G401.6 (cell line): ENCODE results near the gene MARK3.

ENCODE experiments used
- FAIRE-seq: peaks from 2 replicates; lab custom pipeline; 2012; peaks lifted over from hg19 to GRCh38; lab: Jason Lieb, UNC

MARK3 gene

DNA sequence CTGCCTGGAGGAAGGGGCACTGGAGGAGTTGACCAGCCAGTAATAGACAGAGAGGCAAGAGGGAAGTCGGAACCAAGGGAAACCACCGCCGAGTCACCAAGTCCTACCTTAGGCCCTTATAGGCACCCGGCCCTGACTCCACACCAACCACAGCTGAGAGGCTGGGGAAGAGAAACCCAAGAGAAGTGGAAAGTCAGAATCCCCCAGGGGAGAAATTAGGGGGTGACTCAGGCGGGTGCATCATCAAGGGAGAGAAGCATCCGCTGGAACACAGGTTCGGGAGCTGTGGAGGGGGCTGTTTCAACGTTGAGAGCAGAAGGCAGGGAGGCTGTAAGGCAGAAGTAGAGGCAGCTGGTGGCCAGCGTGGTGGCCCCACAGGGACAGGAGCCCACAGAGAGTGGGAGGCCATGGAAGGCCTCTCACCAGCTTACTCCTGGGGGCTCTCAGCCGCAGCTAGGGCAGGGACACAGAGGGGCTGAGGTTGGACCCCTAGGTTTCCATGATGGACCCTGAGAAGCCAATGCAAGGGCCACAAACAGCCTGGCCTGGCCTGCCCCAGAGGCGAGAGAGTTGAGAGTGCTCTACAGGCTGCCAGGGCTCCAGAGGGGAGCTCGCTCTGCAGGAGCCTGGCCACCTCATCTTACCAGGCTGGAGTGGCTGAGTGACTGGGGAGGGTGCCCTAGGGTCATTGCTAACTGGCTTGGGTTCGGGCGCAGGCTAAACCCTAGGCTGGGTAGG lies 142.4 kb downstream of the MARK3 start:
- no peak for FAIRE-seq

DNA sequence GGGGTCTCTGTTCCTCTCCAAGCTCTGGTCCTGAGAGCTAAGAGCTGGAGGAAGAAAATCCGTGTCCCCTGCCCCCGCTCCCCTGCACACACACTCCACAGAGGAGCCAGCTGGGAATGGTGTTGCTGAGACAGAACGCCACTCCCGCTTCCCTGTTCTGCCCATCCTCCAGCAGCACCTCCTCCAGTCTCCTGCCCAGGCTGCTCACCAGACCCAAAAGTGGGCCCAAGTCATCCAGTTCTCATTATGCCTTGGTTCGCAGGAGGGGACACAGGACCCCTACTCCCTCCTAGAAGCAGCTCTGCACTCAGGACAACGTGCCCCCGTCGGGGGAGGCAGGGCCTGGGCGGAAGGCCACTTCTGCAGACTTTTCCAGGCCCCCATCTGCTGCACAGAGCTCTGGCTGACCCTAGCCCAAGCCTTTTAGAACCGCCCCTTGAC lies 143.0 kb downstream of the MARK3 start:
- FAIRE-seq, result no peak

DNA sequence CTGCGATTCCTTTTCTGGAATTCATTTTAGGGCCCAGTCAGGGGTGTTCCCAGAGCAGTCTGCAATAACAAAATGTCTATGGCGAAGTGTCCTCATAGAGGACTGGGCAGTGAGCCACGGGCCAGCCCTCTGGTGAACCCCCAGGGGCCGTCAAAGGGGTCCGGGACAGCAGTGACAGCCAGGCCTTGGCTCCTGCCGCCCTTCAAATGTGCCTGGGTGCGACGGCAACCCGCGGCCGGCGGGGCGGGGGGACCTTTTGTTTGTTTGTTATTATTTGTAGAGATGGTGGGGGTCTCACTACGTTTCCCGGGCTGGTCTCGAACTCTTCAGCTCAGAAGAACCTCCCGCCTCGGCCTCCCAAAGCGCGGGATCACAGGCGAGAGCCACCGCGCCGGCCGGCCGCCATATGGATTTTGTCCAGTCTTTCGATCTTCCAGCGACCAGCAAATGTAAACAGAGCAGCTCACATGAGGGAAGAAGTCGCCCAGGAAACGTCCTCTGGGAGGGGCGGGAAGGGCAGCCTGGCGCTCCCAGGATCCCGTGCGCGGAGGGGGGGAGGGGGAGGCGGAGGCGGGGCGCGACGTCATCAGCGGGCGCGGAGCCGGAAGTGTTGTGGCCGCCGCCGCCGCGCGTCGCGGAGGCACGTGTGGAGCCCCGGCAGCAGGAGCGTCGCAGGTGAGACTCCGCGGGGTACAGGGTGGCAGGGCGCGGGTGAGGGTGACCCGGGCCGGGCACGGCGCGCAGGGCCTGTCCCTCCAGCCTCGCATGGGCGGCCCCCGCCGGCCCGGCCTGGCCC lies 143.6 kb downstream of the MARK3 start, which contains the start of gene TRMT61A:
TSS of gene TRMT61A (plus strand) at position 610 of the 796 bp plus-strand sequence. CDS start 783 bp downstream, outside the sequence.
- FAIRE-seq, result no peak

DNA sequence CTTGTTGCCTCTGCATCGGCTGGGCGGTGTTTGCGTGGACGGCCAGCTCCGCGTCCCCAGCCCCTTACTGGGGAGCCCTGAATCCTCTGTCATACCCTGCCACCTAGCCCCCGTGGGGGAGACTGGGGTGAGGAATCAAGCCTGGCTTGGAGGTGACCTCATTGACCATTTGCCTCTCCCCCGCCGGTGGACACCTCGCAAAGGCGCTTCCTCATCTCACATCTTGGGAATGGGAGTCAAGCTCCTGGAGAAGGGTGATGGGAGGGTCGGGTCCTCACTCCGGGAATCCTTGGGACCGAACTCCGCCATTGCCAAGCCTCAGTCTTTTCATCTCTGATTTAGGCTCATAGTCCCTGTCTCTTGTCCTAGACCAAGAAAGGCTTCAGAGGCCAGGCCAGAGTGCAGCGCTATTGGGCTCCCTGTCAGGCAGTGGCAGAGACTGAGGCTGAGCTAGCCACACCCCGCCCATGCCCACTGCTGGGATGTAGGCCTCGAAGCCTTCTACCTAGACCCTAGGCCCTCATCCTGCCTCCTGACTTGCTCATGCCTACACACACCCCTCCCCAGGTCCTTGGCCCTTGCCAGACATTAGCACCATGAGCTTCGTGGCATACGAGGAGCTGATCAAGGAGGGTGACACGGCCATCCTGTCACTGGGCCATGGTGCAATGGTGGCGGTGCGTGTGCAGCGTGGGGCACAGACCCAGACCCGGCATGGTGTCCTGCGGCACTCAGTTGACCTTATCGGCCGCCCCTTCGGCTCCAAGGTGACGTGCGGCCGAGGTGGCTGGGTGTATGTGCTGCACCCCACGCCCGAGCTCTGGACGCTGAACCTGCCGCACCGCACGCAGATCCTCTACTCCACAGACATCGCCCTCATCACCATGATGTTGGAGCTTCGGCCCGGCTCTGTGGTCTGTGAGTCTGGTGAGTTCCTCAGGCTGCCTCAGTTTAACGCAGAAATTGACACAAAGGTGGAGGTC lies 144.5 kb downstream of the MARK3 start:
- no peak for FAIRE-seq

DNA sequence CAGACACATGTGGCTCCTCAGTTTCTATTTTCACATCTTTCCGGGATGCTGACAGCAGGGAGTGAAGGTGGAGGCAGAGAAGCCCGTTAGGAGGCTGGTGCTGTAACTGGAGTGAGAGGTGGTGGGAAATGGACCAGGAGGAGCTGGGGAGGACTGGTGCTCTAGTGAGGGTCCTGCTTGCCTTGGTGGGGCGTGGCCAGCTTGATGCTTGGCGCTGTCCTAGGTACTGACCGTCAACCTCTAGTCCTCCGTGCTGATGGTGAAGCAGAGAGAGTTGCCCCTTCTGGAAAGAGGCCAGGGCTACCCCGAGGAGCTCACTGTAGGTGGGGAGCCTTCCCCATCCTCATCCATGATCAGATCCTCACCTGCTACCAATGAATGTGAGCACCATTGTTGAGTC lies 145.2 kb downstream of the MARK3 start:
- FAIRE-seq, result no peak

DNA sequence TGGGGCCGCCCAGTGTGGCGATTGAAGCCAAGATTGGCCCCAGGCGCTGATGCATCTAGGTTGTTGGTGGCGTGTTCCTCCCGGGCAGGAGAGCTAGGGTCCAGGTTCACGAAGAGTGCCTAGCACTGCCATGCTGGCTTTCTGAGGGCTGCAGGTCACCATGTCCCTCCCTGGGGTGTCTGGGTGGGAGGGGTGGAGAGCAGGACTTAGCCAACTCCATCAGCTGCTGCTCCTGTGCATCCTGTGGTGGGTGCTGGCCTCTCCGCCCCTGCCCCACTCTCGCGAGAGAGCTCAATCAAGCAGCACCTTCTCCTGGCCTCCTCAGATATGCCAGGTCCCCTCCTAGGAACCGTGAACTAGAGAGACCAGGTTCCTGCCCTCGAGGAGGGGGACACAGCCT lies 145.6 kb downstream of the MARK3 start:
- FAIRE-seq, result no peak

DNA sequence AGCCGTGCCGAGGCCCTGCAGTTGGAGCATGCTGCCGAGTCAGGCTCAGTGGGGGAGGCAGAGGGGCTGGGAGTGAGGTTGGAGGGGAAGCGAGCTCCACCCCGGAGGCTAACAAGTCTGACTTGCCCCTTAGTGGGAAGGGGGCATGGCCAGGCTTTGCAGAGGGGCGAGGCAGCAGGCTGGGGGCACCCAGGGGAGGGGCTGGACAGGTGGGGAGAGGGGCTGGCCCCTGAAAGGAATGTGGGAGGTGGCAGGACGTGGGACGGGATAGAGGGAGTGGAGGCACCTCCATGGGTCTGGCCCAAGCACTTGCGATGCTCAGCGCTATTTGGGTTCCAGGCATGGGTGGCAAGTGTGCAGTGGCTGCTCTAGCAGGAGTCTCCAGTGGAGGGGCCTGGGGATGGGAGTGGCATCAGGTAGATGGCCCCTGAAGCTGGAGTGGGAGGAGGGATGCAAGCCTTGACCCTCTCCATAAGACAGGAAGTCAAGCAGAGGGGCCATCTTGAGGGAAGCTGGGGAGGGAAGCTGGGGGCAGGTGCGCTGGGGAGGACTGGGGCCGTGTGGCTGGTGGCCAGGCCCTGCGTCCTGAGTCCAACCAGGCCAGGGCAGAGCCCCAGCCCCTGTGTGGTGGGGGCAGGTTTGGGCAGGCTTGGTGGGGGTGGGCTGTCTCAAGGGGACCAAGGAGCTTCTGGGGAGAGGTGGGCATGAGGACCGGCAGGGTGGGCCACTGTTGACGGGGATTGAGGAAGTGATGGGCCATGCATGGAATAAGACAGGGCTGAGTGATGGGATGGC lies 146.4 kb downstream of the MARK3 start:
- no peak for FAIRE-seq

DNA sequence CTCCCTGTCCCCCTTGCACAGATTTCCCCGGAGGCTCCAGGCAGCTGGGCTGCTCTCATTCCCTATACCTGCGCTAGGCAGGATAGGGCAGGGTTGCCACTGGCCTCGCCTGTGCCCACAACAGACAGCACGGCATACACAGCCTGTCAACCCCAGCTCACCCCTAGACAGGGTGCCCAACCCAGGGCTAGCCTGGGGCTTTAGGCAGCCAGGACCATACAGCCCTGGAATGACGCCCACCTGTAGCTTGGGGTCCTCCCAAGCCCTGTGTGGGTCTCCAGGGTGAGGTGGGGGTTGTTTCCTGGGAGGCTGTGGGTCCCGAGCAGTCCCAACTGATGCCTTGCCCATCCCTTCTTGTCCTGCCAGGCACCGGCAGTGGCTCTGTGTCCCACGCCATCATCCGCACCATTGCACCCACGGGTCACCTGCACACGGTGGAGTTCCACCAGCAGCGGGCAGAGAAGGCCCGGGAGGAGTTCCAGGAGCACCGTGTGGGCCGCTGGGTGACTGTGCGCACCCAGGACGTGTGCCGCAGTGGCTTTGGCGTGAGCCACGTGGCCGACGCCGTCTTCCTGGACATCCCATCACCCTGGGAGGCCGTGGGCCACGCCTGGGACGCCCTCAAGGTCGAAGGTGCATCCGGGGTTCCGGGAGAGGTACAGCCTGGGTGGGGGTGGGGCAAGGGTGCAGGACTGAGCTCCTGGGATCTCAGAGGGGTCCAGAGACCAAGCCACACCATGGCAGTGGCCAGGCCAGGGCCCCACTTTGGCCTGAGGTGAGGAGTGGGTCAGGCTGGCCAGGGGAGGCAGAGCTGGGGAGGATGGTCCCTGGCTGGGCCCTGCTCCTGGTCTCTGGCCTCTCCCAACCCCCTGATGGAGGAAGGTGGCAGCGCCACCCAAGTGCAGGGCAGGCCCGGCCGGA lies 147.3 kb downstream of the MARK3 start:
- no peak for FAIRE-seq

DNA sequence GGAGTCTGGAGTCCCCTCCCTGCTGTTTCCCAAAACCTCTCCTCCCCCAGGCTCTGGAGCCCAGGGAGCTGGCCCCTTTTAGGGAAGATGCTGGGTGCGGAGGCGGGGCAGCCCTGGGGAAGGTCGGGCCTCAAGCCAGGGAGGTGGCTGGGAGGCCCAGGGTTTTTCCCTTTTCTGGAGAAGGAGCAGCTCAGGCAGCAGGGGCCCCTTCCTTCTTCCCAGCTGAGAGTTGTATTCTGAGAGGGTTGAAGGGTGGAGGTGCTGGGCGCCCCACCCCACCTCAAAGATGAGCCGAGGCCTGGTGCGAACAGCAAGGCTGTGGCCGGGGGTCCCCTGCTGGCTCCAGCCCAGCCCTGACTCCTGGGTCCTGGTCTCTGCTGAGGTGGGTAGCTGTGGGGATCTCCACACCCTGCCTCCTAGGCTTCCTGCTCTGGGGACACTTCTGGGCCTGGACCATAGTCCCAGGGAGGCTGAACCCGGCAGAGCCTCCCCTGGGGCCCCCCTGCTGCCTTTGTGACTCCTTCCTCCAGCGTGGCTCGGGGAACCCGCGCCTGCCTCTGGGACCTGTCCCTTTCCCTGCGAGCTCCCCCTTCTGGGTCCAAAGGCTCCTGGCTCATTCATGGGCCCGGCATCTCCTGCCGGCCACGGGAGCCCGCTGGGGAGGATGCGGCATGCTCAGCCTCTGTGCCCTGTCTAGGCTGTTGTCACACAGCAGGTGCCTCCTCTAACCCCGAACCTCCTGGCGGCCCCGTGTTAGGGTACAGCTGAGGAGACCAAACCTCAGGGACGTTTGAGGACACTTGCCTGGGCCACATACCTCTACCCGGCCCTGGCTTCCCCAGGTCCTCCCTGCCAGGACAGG lies 148.2 kb downstream of the MARK3 start:
- FAIRE-seq, result no peak

DNA sequence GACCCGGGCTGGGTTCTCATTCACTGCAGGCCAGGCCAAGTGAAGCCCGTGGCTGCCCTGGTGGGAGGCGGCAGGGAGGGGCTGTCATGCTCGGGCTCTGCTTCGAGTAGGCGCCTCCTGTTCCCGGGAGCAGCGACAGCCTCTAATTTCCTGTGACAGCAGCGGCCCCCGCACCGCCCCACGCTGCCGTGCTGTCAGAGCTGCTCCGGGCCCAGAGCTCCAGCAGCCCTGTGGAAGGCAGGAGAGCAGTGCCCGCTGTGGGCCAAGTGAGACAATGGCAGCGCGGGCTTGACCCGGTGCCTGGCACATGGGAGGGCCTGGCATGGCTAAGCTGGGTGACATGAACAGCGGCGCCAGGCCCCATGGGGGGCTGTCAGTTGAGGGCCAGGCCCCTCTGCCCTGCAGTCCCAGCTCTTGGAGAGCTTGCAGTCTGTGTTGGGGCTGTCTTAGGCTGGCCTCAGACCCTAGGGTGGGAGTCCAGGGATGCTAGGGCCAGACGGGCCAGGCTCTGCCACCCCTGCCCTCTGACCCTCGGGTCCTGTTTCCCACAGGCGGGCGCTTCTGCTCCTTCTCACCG lies 148.9 kb downstream of the MARK3 start:
- FAIRE-seq, result no peak

DNA sequence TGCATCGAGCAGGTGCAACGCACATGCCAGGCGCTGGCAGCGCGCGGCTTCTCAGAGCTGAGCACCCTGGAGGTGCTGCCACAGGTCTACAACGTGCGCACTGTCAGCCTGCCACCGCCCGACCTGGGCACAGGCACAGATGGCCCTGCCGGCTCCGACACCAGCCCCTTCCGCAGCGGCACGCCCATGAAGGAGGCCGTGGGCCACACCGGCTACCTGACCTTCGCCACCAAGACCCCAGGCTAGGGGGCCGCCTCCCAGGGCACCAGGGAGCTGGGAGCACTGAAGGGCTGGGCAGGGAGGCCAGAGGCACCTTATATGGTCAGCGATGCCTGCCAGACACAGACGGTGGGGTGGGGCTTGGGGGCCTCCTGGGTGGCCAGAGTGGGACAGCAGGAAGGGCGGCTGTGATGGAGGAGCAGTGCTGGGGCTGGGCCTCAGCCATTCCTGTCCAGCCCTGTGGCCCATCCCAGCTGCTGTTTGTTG lies 149.4 kb downstream of the MARK3 start:
- FAIRE-seq, result no peak

DNA sequence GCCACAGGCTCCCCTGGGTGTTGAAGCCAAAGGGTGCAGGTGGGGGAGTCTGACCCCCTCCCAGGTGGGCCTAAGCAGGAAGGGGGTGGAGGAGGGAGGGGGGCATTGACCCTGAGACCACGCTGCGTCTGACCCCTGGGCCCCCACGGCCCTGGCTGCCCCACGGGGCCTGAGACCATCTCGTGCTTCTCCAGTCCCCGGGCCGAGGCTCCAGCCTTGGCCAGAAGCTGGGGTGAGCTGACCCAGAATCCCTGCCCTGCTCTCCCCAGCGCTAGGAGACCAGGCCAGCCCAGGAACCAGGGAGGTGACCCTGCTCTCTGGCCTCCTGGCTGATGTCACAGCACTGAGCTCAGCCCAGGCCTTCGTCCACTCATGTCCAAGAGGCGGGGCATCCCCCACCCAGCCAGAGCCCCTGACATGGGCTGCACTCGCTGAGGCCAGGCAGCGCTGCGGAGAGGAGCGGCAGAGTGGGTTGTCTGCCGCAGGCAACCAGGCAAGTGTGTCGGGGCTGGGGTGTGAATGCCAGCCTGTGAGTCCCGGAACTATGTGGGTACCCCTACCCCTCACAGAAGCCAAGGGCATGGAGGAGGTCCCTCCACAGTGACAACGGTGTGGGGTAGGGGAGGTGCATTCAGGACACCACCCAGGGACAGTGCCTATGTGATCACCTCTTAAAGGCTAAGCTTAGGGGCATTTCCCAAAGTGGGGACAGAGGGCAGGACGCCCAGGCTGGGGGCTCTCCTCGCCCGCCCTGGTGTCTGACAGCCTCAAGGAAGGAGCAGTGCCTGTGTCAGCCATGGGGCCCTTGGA lies 150.1 kb downstream of the MARK3 start:
- no peak for FAIRE-seq

DNA sequence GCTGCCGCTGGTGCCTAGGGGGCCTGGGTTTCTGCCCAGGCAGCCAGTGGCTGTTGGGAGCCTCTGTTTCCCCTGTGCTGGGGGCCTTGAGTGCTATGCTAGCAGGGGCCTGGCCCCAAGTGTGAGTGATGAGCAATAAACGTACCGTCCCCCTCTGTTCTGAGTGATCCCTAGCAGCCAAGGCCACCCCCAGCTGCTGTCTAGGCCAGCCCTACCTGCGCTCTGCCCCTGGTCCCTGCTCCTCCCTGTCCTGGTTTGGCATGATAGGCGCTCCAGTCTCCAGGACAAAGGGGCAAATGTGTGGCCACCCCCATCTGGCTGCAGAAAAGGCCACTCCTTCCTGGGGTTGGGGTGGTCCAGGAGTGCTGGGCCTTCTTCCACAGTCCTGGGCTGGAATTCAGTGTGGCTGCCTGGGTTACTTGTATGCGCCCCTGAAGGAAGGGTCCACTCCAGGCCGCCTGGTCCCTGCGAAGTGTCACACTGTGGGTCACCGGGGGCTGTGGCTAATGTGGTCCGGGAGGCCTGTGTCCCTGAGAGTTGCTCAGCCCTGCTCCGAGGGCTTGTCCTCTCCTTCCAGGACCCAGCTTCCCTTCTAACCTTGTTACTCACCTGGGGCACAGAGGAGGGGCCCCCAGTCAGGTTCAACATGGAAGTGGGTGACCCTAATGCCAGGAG lies 150.8 kb downstream of the MARK3 start:
- no peak for FAIRE-seq

DNA sequence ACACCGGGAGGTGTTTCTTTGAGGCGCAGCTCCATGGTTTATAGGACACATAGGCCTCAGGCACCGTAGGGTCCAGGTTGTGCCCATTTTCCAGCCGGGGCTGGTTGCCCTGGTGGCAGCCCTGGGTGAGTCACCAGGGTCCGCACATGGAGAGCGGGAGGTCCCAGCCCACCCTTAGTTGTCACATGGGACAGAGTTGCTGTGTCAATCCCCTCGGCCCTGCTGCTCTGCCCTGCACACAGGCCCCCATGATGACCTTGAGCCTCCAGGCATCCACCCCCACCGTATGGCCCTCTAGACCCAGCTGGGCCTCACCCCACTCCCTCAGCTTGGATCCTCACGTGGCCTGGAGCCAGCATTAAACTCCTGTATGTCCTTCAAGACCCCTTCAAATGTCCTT lies 151.5 kb downstream of the MARK3 start:
- FAIRE-seq, result no peak

DNA sequence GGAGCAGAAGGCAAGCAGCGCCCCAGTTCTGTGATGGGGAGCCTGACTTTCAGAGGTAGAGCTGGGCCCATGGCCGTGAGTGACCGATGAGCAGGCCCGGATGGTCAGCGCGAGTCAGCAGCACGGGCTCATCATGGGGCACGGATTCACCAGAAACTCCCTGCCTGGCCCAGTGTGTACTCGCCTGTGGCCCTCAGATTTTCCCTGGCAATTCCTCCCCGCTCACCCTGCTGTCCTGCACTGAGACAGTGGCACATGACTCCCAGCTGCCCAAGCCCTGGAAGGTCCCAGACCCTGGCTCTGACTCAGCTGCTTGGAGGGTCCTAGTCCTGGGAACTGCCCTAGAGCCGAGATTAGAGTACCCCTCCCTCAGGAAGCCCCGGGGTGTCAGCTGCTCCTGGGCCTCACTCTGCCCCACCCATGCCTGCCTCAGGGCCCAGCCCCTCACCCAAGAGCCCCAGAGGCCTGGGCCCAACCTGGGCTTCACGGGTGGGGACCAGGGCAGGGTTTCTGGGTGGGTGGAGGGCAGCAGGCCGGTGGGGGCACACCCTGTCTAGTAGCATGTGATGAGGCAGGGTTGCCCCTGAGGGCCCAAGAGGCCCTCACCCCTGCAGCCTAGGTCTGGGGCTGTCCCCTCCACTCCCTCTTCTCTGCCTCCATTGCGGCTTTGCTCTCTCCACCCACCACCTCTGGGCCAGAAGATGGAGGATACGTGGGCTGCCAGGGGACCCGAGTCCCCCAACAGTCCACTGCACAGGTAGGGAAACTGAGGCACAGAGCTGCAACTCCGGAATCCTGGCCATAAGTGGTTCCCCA lies 152.2 kb downstream of the MARK3 start:
- FAIRE-seq, result no peak

DNA sequence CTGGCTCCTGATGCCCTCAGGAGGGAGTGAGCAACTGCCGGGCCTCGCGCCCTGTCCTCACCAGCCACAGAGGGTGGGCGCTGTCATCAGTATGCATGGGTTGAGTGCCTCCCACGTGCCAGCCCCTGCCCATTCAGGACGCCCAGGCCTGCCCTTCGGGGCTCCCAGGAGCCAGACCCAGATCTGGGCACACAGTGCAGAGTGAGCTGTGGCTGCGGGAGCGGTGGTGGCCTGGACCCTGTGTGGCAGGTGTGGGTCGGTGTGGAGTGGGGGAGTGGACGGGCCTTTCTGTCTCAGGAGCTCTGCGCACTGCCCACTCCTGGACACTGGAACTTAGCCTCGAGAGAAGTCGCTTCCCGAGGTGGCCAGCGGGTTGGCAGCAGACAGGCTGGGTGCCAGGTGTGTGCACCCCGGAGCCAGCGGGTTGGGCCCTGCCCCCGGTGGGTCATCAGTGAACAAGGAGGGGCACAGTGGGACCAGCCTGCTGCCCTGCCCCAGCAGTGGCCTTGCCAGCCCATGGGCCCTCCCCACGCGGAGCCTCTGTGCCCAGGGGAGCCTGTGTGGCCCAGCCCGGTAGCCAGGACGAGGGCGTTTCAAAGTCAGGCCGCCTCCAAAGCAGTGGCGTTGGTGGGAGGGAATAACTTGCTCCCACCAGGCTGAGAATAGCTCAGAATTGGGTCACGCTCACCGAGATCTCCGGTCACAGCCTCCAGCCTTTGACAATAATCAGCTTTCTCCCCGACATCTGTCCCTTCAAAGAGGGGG lies 153.3 kb downstream of the MARK3 start:
- FAIRE-seq, result no peak
